GM12878 (cell line): ENCODE results near the gene GABRR3. TPM values are rescaled to one million over a fixed set of nuclear protein-coding genes. Genes with fewer than 3 reads are reported as not detected.

Source experiments
- ATAC-seq: fragments of 200-7000 bp; cut with Tn5 transposase; 3 replicates; pipeline ENCODE4 v1.9.1; 2020; ENCODE audit warnings: mild to moderate bottlenecking, moderate library complexity
- BruUV-seq: library from RNA; stranded (reverse); fragments of 400-500 nt; replicated peaks from 2 replicates; lab custom pipeline; 2021; lab: Mats Ljungman, UMichigan
- CTCF ChIA-PET: fragments of 300-600 bp; sonication (Branson Sonifier 250); formaldehyde crosslinking; extraction: SDS; loops from one replicate; lab custom pipeline; 2021; ENCODE audit warnings: inconsistent platforms; lab: Yijun Ruan, JAX
- POLR2A ChIA-PET: fragments of 350-600 bp; formaldehyde crosslinking; extraction: SDS; loops from one replicate; lab custom pipeline; 2021; ENCODE audit warnings: inconsistent platforms; lab: Charles Lee
- RAD21 ChIA-PET: fragments of 300-600 bp; sonication (Branson Sonifier 250); formaldehyde crosslinking; loops from one replicate; lab custom pipeline; 2023; ENCODE audit warnings: antibody characterized with exemption; ENCODE audit not compliant: unreplicated experiment; lab: Charles Lee
- SMC1A ChIA-PET: fragments of 300-600 bp; sonication (Branson Sonifier 250); formaldehyde crosslinking; loops from one replicate; lab custom pipeline; 2023; ENCODE audit not compliant: unreplicated experiment, uncharacterized antibody; lab: Charles Lee
- DNase-seq: peaks from one replicate; pipeline ENCODE4 v3.0.0-alpha.2; 2011; ENCODE audit warnings: low read depth, low spot score
- FAIRE-seq: peaks from 3 replicates; lab custom pipeline; 2011; peaks lifted over from hg19 to GRCh38; lab: Jason Lieb, UNC
- H2AFZ ChIP-seq: 2 replicates; pipeline ENCODE4 v1.6.0; 2011; ENCODE audit warnings: low read depth, low read length, control low read depth; ENCODE audit not compliant: control insufficient read depth
- H3K27ac ChIP-seq: 2 replicates; pipeline ENCODE4 v1.5.1; 2011; ENCODE audit warnings: control low read depth; ENCODE audit not compliant: control insufficient read depth, insufficient read depth
- H3K27me3 ChIP-seq, 2 experiments: replicated peaks in 1 of 2; 2 replicates each; pipeline versions ENCODE4 v1.6.0 to v1.6.1; 2011; ENCODE audit warnings: low read length in 1 of 2; ENCODE audit not compliant: control insufficient read depth in 2 of 2, insufficient read depth in 2 of 2
- H3K36me3 ChIP-seq, 2 experiments: 2 replicates each; pipeline ENCODE4 v1.5.1; 2011; ENCODE audit warnings: low read length in 1 of 2; ENCODE audit not compliant: control insufficient read depth in 2 of 2, insufficient read depth in 2 of 2
- H3K4me1 ChIP-seq: 2 replicates; pipeline ENCODE4 v1.6.1; 2011; ENCODE audit warnings: mild to moderate bottlenecking, low read length, moderate library complexity, mixed read lengths; ENCODE audit not compliant: control insufficient read depth, insufficient read depth
- H3K4me2 ChIP-seq: 2 replicates; pipeline ENCODE4 v1.6.0; 2011; ENCODE audit warnings: control low read depth; ENCODE audit not compliant: control insufficient read depth, insufficient read depth
- H3K4me3 ChIP-seq: fragments of 200-600 bp; sonication (generic); 2 replicates; pipeline ENCODE4 v1.5.1; 2016
- H3K79me2 ChIP-seq: 2 replicates; pipeline ENCODE4 v1.6.0; 2011; ENCODE audit warnings: low read length; ENCODE audit not compliant: control insufficient read depth, insufficient read depth
- H3K9ac ChIP-seq: 2 replicates; pipeline ENCODE4 v1.8.0; 2011; ENCODE audit warnings: low read length, control low read depth, mixed read lengths; ENCODE audit not compliant: control insufficient read depth, insufficient read depth
- H3K9me3 ChIP-seq: replicated peaks from 3 replicates; pipeline ENCODE4 v1.5.1; 2011; ENCODE audit warnings: mild to moderate bottlenecking, low read length; ENCODE audit not compliant: control insufficient read depth, insufficient read depth
- H4K20me1 ChIP-seq: 2 replicates; pipeline ENCODE4 v1.6.0; 2011; ENCODE audit not compliant: control insufficient read depth, insufficient read depth
- CREM ChIP-seq: IDR thresholded peaks from 2 replicates; pipeline ENCODE4 v1.6.1; 2014; ENCODE audit warnings: antibody characterized with exemption, low read depth
- DPF2 ChIP-seq: fragments of 450-650 bp; IDR thresholded peaks from 2 replicates; pipeline ENCODE4 v1.6.1; 2017; ENCODE audit warnings: mild to moderate bottlenecking
- KAT2A ChIP-seq: conservative IDR thresholded peaks from 2 replicates; pipeline ENCODE4 v1.6.1; 2011; ENCODE audit warnings: low read depth, low read length; ENCODE audit not compliant: control insufficient read depth
- PAX5 ChIP-seq: IDR thresholded peaks from 2 replicates; pipeline ENCODE4 v1.6.1; 2011; ENCODE audit warnings: low read depth, low read length, borderline replicate concordance
- RUNX3 ChIP-seq: IDR thresholded peaks from 2 replicates; pipeline ENCODE4 v1.6.1; 2012; ENCODE audit warnings: low read length, inconsistent platforms
- SIN3A ChIP-seq: IDR thresholded peaks from 2 replicates; pipeline ENCODE4 v1.6.1; 2012; ENCODE audit warnings: low read depth, low read length, improper control_type of control experiment
- SPI1 ChIP-seq: IDR thresholded peaks from 2 replicates; pipeline ENCODE4 v1.6.1; 2011; ENCODE audit warnings: low read depth, mild to moderate bottlenecking, low read length, moderate library complexity, borderline replicate concordance; ENCODE audit not compliant: insufficient read depth
- SREBF2 ChIP-seq: IDR thresholded peaks from 2 replicates; pipeline ENCODE4 v1.6.1; 2012; ENCODE audit warnings: mild to moderate bottlenecking, low read length
- STAT1 ChIP-seq: fragments of 450-650 bp; conservative IDR thresholded peaks from 2 replicates; pipeline ENCODE4 v1.6.1; 2014; ENCODE audit warnings: antibody characterized with exemption, mild to moderate bottlenecking
- WGBS: methylation state at CpG from one replicate; pipeline ENCODE4 v1.1.6; 2016; ENCODE audit warnings: low lambda C conversion rate; ENCODE audit not compliant: insufficient replicate concordance, insufficient coverage; ENCODE audit errors: missing lambda C conversion rate; 5-methylcytosine and 5-hydroxymethylcytosine counted together
- in situ Hi-C: fragments of 300-500 bp; cut with MboI; formaldehyde crosslinking; loops from 9 replicates; pipeline ENCODE4 v1.14.3; 2018; ENCODE audit warnings: mixed read lengths
- intact Hi-C: fragments of 100-400 bp; cut with micrococcal nuclease; formaldehyde crosslinking; loops from one replicate; pipeline ENCODE4 v1.14.2; 2022; ENCODE audit not compliant: unreplicated experiment
- polyA plus RNA-seq, 11 experiments: library from polyadenylated mRNA; depleted of rRNA in 4 of 11; unstranded in 6 of 11; stranded (reverse) in 5 of 11; fragments of >200 nt; fragmentation: Nextera tagmentation in 4 of 11; fragmentation: Illumina TruSeq in 1 of 11; extraction: Ambion mirVana in 4 of 11; extraction: Trizol in 1 of 11; gene quantifications; 1 replicate in 1 of 11; 2 replicates in 10 of 11; pipeline versions ENCODE4 v1.2.1 to v1.2.3, GENCODE V29; 2011 to 2016; ENCODE audit warnings: inconsistent platforms in 2 of 11, missing spikeins in 2 of 11, low read depth in 1 of 11
- total RNA-seq, 4 experiments: library from RNA; depleted of rRNA in 3 of 4; stranded (reverse); fragments of >200 nt in 3 of 4; fragmentation: Illumina TruSeq in 1 of 4; extraction: Trizol in 1 of 4; gene quantifications; 2 replicates each; pipeline versions ENCODE4 v1.2.1 to v1.2.3, GENCODE V29; 2013 to 2021
- TF ChIP-seq, protein P1 (sequence below): fragments of 450-650 bp; IDR thresholded peaks from 2 replicates; pipeline ENCODE4 v1.6.1; 2017; ENCODE audit warnings: mild to moderate bottlenecking
- TF ChIP-seq, protein P2 (sequence below): fragments of 450-650 bp; conservative IDR thresholded peaks from 2 replicates; pipeline ENCODE4 v1.6.1; 2017; ENCODE audit warnings: mild to moderate bottlenecking, moderate library complexity

GABRR3 gene
- total and polyA plus RNA-seq, 10 of the 15 experiments (the other 5 are each of a cell fraction or from before 2014, with no cell fraction given): not detected

- WGBS: 76% methylated on average over 9 of the region's 9 CpGs
- BruUV-seq: no TSS peak
- Histone ChIP-seq H3K4me2 (no peak overlapping the region), H3K27me3 (no peaks in the 10 kb centered on the region), H4K20me1 (no peaks in the 10 kb centered on the region; the same call in 1 of the 2 replicates), H3K9ac (no peak overlapping the region), H3K27ac (no peak overlapping the region), H3K4me1 (peaks cover 8% of the 10 kb centered on the region), H3K79me2 (no peaks in the 10 kb centered on the region), H3K4me3 (no peak overlapping the region), H2AFZ (no peak overlapping the region; the same call in 1 of the 2 replicates), H3K36me3 (peaks cover 12 to 55% of the 10 kb centered on the region in 2 experiments), H3K9me3 (no peaks in the 10 kb centered on the region)
- intact Hi-C loops: loop anchor here (5.0 kb wide), 1 partner anchor 162 kb away; no protein-coding TSS in a partner anchor
- CTCF ChIA-PET: no interaction called here
- SMC1A ChIA-PET: interaction anchor here (0.6 to 1.4 kb wide), 4 partner anchors 11 to 160 kb away, joined by 3 to 5 read pairs (median 4); no protein-coding TSS in a partner anchor
- TF ChIP-seq DPF2 (no peak), CREM (no peak), STAT1 (no peak), SREBF2 (no peak), PAX5 (no peak), KAT2A (no peak), SPI1 (peak; percentile 74), RUNX3 (peak; percentile 62), SIN3A (no peak)
- TF ChIP-seq, protein P1, sequence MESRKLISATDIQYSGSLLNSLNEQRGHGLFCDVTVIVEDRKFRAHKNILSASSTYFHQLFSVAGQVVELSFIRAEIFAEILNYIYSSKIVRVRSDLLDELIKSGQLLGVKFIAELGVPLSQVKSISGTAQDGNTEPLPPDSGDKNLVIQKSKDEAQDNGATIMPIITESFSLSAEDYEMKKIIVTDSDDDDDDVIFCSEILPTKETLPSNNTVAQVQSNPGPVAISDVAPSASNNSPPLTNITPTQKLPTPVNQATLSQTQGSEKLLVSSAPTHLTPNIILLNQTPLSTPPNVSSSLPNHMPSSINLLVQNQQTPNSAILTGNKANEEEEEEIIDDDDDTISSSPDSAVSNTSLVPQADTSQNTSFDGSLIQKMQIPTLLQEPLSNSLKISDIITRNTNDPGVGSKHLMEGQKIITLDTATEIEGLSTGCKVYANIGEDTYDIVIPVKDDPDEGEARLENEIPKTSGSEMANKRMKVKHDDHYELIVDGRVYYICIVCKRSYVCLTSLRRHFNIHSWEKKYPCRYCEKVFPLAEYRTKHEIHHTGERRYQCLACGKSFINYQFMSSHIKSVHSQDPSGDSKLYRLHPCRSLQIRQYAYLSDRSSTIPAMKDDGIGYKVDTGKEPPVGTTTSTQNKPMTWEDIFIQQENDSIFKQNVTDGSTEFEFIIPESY: no peak
- TF ChIP-seq, protein P2, sequence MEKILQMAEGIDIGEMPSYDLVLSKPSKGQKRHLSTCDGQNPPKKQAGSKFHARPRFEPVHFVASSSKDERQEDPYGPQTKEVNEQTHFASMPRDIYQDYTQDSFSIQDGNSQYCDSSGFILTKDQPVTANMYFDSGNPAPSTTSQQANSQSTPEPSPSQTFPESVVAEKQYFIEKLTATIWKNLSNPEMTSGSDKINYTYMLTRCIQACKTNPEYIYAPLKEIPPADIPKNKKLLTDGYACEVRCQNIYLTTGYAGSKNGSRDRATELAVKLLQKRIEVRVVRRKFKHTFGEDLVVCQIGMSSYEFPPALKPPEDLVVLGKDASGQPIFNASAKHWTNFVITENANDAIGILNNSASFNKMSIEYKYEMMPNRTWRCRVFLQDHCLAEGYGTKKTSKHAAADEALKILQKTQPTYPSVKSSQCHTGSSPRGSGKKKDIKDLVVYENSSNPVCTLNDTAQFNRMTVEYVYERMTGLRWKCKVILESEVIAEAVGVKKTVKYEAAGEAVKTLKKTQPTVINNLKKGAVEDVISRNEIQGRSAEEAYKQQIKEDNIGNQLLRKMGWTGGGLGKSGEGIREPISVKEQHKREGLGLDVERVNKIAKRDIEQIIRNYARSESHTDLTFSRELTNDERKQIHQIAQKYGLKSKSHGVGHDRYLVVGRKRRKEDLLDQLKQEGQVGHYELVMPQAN: no peak
- POLR2A ChIA-PET: no interaction called here
- in situ Hi-C loops: no loop called here
- RAD21 ChIA-PET: no interaction called here
- DNase-seq (no peak), ATAC-seq (peak; percentile 63), FAIRE-seq (no peak)
Observed at GRCh38 chr3:97954228-97954827, 80.8 kb downstream of the GABRR3 start.
